GM20431 (cell line): ENCODE results near the gene WSCD1.

Experiments
- in situ Hi-C: fragments of 300-500 bp; cut with MseI, MboI; formaldehyde crosslinking; loops from one replicate; pipeline ENCODE4 v1.15.0; 2020; ENCODE audit warnings: low sequenced_read_pairs; ENCODE audit not compliant: unreplicated experiment

The WSCD1 gene

DNA sequence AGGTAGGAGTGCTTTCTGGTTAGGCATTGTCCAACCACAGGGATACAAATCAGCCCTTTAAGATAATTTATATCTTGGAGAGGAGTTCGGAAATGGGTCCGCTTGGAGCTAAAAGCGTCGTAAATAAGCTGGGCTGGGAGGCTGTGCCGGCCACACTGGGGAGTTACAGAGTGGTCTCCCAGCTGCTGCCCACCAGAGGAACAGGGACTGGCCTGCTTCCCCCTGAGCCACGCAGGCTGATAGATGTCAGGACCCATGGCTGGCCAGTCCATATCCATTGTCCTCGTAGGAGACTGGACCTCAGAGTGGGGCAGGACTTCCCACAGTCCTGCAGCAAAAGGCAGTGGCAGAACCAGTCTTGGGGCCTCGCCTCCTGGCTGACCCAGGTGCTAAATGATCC, 12.6 kb upstream of the WSCD1 start:
- in situ Hi-C loops = no loop called here

DNA sequence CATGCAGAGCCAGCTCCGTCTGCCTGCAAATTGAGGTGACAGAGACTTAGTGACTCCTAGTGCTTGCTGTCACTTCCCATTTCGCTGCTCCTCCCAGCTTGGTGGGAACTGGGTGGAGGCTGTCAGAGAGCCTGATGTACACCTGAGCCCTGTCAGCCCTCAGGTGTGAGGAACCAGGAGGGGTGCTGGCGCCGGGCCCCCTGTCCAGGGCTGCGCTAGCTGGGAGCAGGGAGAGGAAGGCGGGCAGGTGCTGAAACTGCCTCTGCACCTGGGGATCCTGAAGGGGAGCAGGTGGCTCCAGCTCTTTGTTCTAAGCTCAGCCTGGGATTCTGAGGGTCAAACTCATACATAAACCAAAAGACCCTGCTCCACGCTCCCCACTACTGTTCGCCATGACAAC, 10.8 kb upstream of the WSCD1 start:
- in situ Hi-C loops = no loop called here

DNA sequence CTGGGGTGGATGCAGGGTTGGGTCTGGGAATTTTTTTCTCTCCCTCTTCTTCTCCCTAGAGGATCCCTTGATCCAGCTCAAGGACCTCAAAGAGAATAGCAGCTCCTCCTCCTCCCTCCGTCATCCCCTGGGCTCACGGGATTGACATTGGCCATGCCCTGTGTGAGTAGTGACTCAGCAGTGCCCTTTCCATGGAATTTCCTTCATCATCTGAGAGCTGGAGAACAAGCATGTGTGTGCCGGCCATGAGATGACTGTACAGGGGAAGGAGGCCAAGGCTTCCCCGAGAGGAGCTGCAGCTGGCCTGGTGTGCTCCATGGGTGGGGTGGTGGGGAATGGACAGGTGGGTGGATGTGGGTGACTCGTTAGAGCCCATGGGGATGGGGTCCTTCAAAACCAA, 8.9 kb upstream of the WSCD1 start:
- in situ Hi-C loops = no loop called here

GRCh38 chr17:6064868-6065267, 5.3 kb upstream of the WSCD1 start:
- in situ Hi-C loops = no loop called here

DNA sequence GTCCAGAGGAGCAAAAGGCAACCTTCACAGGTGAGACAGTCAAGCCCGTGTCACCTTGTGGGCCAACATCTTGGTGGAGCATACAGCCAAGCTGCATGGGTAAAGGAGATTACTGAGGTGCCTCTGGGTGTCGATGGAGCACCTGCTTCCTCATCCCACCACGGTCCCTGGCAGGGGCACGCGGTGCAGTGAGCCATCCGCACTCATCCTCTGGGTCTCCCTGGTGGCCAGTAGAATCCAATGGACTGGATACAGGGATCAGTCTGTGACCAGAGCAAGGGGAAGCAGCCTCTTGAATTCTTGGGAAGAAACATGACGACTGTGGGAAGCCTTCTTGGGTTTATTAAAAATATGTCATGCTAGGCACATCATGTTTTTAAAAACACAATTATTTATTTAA, 4.8 kb upstream of the WSCD1 start:
- in situ Hi-C loops = no loop called here

- in situ Hi-C loops = no loop called here
Measured at GRCh38 chr17:6066183-6066948, 3.8 kb upstream of the WSCD1 start.

DNA sequence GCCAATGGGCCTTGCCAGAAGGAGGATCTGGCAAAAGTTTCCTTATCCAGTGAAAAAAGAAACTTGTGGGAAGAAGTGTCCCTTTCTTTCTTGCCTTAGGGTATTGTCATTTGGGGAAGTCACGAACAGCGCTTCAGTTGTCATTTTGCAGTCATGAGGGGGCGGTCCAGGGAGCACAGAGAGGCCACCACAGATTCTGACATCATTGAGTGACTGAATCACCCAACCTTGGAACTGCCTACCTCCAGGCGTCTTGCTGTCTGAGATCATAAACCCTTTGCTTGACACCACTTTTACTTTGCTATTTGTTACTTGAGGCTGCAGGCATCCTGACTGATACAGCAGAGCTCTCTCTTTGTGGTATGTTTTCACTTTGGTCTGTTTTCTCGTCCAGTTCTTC, 3.1 kb upstream of the WSCD1 start:
- in situ Hi-C loops = no loop called here

DNA sequence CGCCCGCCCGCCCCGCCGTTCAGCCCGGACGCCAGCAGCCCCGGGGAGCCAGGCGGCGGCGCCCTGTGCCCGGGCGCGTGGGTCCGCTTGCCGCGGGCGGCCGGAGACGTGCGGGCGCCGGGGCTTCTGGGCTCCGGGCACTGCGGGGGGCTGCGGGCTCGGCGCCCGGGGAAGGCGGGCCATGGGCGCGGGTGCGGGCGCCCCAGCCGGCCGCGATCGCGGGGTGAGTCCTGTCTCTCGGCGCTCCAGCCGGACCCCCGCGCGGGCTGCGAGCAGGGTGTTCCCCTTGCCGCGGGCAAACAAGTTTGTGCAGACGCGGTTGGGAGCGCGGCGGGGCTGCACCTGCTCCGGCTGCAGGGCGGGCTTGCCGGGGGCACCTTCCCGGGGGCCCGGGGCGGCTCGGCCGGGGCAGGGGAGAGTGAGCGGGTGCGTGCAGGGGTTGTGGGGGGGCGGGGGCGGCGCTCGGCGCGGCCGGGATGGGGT, 292 bp downstream of the WSCD1 start:
- in situ Hi-C loops = no loop called here

GRCh38 chr17:6070913-6071511, 833 bp downstream of the WSCD1 start:
- in situ Hi-C loops = no loop called here

GRCh38 chr17:6071528-6072065, 1.4 kb downstream of the WSCD1 start:
- in situ Hi-C loops = no loop called here

DNA sequence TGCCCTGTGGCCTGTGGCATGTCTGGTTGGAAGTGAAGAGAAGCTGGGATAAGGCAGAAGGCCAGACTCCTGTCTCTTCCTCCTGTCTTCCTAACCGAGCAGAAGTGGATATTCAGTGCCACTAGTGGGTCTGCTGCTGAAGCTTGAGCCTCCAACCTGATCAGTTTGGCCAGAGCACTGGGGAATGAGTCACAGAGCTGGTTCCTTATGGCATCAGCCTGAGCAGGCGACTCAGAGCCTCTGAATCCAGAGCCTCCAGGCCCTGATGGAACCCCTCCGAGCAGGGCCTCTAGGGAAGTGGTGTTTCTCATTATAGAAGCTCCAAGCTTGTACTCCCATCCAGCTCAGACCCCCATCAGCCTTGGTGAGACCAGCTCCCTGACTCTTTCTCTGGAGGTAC, 2.0 kb downstream of the WSCD1 start:
- in situ Hi-C loops = no loop called here

DNA sequence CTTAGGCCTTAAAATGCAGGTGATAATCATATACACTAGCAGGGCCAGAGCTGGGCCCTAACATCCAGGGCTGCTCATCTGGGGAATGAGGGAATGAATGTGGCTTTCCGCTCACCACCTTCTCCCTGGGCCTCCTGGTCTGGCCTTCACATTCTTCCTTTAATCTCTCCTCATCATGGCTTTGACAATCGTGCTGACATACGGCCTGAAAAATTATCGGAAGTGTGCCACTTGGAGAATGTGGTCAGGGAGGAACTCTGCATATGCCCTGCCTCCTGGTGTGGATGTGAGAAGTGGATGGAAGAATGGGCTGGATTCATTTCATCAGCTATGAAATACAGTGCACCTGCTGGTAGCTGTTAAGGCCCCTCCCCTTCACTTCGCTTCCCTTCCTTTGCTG, 2.4 kb downstream of the WSCD1 start:
- in situ Hi-C loops = no loop called here

DNA sequence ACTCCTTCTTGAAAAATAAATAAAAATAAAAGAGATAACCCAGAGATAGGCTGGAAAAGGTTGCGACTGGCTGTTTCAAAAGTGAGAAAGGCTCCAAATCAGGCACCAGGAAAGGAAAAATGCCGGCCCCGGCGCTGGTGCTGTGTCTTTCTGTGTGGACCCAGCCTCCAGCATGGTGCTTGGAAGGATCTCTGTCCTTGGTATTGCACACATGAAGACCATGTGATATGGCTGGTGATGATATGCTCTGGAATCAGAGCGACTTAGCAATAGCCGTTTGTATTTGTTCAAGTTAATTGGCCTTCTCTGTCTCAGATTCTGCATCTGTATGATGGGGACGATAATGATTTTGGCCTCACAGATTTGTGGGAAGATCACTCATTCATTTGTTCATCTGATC, 3.4 kb downstream of the WSCD1 start:
- in situ Hi-C loops = no loop called here

DNA sequence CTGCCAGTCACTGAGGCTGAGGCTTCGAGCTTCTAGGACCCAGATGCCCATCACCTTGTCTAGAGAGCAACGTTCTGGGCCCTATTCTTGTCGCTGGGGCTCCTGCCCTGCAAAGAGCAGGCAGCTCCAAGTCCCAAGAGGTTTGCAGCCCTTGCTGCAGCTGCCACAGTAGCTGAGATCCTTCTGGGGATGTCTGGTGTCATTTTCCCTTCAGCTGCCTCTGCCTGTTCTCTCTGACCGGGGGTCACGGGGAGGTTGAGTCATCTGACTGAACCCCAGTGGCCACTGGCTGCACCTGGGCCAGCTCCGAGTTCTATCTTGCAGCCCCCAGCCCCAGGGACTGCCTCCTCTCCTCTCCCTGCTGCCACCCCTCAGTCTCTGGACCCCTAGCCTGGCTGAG, 4.9 kb downstream of the WSCD1 start:
- in situ Hi-C loops = no loop called here

DNA sequence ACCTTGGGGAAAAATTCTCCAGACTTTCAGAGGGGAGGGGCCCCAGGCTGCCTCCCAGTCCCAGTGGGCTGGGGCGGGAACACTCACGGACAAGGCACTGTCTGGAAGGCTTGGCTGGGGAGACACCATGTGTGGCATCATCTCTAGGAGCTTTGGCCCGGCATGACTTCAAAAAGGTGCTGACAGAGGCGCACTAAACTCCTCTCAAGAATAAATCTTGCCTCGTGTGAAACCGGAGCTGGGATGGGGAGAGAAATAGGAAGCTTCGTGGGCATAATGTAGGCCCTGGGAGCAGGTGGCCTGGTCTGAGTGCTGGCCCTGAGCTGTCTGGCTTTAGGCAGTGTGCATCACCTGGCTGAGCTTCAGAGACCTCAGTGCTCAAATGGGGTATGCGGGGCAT, 5.7 kb downstream of the WSCD1 start:
- in situ Hi-C loops = no loop called here

DNA sequence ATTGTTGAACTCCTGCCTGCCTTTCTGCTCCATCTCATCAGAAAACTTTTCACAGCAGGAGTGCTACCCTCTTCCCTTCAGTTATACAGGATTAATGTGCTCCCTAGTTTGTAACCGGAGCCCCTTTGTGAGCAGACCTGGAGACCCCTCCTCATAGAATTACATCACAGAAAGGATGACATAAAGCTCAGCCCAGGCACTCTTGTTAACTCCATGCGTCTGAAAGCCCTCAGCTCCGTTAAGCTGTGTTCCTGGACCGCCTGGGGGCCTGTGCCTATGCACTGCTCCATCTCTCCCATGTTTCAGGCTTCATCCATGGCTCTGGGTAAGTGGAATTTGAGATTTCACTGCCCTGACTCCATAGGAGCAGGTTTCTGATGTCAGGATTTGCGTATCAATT, 7.6 kb downstream of the WSCD1 start:
- in situ Hi-C loops = no loop called here

GRCh38 chr17:6078458-6078871, 8.3 kb downstream of the WSCD1 start:
- in situ Hi-C loops = no loop called here

GRCh38 chr17:6079155-6079888, 9.1 kb downstream of the WSCD1 start:
- in situ Hi-C loops = no loop called here

- in situ Hi-C loops = no loop called here
Measured at GRCh38 chr17:6079960-6080359, 9.8 kb downstream of the WSCD1 start.

DNA sequence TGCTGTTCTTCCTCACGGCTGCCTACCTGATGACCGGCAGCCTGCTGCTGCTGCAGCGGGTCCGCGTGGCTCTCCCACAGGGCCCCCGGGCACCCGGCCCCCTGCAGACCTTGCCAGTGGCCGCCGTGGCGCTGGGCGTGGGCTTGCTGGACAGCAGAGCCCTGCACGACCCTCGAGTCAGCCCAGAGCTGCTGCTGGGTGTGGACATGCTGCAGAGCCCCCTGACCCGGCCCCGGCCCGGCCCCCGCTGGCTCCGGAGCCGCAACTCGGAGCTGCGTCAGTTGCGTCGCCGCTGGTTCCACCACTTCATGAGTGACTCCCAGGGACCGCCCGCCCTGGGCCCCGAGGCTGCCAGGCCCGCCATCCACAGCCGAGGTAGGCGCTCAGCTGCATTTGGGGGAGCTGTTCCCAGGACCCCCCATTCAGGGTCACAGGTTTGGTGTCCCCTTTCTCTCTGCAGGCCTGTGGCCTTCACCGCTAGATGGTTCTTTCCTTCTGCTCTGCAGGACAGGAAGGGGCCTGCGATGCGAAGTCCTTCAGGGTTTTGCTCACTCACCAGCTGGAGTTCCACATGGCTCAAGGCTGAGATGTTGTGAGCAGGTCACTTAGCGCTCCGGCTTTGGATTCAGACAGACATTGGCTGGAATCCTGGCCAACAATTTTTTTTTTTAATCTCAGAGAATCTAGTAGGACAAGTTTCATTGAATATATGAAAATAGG, 10.7 kb downstream of the WSCD1 start:
- in situ Hi-C loops = no loop called here
